ENCODE data around the gene HMOX2.

Gene HMOX2

GRCh38 chr16:4475880-4476788 lies at the start of gene HMOX2:
Gene HMOX2, plus strand, starts transcription at chr16:4476398. Its CDS starts 29,127 bp downstream, at chr16:4505525.
- peak; percentile 98 to 99 for DNase-seq

- no peak for DNase-seq
Observed at GRCh38 chr16:4426722-4427372, 49.4 kb upstream of the HMOX2 start.

DNA sequence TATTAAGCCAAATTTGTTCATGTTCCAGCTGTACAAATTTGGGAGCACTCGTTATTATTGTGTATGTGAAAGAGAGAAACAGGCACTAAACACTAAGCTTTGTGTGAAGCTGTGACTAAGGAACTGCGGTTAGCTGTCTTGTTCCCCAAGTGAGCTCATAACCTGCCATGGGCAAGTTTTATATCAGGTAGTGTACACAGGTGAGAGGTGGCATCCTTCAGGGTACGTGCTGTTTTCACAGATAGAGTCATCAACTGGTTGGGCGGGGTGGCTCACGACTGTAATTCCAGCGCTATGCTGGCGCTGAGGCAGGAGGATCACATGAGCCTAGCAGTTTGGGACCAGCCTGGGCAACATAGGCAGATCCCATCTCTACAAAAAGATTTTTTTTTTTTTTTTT lies 47.7 kb upstream of the HMOX2 start:
- no peak for DNase-seq

GRCh38 chr16:4431023-4431422 lies 45.2 kb upstream of the HMOX2 start:
- no peak for DNase-seq

GRCh38 chr16:4433228-4433627 lies 43.0 kb upstream of the HMOX2 start:
- no peak for DNase-seq

GRCh38 chr16:4433914-4434787 lies 42.0 kb upstream of the HMOX2 start:
- no peak for DNase-seq

DNA sequence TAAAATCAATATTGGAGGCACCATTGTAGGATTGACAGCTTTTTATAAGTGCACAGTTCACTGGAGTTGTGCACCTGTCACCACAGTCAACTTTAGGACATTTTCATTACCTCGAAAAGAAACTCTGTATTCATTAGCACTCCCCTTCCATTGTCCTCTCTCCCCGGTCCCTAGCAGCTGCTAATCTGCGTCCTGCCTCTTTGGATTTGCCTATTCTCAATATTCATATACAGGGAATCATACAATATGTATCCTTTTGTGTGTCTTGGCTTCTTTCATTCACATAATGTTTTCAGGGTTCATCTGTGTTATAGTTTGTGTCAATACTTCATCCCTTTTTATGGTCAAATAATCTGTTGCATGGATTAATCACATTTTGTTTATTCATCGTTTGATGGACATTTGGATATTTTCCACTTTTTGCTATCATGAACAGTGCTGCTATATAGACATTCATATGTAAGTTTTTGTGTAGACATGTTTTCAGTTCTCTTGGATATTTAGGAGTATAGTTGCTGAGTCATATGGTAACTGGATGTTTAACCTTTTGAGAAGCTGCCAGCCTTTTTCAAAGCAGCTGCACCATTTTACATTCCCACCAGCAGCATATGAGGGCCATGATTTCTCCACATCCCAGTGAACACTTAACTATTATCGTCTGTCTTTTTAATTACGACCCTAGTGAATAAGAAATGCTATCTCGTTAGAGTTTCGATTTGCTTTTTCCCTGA lies 40.7 kb upstream of the HMOX2 start:
- DNase-seq, result no peak

GRCh38 chr16:4437366-4437765 lies 38.8 kb upstream of the HMOX2 start:
- no peak for DNase-seq

DNA sequence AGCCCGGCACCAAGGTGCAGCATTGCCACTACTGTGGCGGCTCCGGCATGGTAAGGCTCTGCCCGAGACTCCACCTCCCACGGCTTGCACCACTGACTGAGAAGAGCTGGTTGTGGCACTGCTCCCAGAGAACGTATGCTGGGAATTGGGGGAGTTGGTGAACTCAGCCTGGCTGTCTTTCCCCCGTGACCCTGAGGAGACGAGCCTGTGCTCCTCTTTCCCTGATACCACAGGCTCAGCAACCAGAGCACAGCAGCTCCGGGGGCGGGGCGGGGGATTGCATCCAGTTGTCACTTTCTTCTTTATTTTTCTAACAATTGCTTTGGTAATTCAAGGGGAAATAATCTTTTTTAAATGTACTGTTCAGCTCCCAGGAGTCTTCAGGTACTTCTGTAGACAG lies 33.8 kb upstream of the HMOX2 start:
- DNase-seq, result no peak

DNA sequence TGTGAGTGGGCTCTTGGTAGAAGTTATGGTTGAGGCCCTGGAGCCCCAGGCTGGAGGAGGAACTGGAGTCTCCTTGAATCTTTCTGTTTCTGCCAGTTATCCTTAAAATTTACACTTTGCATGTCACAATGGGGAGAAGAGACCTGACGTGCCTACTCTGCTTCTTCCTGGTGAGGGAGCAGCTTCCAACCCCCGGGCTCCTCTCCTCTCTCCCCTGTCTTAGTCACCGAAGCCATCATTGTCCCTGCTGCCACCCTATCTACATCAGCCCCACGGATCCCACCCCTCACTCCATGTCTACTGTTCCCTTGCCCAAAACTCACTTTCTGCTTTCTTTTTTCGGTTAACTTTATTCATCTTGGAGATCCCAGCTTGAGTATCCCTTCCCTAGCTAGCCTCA lies 32.9 kb upstream of the HMOX2 start:
- DNase-seq, result no peak

GRCh38 chr16:4443986-4444385 lies 32.2 kb upstream of the HMOX2 start:
- DNase-seq, result no peak

GRCh38 chr16:4450430-4450829 lies 25.8 kb upstream of the HMOX2 start:
- no peak for DNase-seq

- DNase-seq, result no peak
Observed at GRCh38 chr16:4450931-4451519, 25.2 kb upstream of the HMOX2 start.

DNA sequence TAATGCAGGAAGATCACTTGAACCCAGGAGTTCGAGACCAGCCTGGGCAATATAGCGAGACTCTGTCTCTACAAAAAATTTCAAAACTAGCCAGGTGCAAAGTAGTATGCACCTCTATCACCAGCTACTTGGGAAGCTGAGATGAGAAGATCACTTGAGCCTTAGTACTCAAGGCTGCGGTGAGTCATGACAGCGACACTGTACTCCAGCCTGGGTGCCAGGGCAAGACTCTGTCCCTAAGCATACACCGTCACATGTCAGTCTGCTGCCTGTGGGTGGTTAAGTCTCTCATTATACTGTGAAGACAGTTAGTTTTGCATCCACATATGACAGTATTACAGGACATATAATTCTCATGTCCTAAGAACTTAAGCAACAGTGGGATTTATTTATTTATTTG lies 23.5 kb upstream of the HMOX2 start:
- DNase-seq, result no peak

DNA sequence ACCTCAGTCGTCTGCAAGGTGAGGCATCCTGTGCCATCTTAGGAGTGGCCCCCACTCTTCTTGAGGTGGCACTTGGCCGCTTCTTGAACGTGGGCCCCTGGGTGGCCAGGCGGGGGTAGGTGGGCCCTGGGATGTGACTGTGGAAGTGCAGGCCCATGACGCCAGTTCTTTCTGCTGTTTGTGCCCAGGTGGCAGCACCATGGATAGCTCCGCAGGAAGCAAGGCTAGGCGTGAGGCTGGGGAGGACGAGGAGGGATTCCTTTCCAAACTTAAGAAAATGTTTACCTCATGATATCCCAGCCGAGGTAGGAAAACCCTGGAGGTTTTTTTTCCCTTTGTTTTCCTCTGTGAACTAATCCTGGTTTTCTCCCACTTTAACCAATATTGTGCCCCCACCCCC lies 21.6 kb upstream of the HMOX2 start:
- no peak for DNase-seq

- no peak for DNase-seq
Observed at GRCh38 chr16:4455081-4455480, 21.1 kb upstream of the HMOX2 start.

DNA sequence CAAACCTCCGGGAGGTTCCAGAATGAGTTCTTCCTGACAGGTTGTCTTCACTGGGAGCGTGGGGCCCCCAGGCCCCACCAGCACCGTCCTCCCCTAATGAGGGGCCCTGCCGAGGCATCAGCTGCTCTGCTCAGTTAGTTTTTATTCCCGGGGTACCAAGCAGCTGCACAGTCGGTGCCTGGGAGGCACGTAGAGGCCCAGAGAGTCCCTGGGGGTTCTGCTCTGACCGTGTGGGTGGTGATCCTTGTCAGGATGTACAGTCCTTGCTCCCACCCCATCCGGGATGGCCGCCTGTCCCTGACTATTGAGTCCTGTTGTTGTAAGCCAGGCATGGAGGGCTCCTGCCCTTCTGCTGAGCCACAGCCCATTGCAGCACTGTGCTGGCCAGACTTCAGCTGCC lies 20.2 kb upstream of the HMOX2 start:
- no peak for DNase-seq

DNA sequence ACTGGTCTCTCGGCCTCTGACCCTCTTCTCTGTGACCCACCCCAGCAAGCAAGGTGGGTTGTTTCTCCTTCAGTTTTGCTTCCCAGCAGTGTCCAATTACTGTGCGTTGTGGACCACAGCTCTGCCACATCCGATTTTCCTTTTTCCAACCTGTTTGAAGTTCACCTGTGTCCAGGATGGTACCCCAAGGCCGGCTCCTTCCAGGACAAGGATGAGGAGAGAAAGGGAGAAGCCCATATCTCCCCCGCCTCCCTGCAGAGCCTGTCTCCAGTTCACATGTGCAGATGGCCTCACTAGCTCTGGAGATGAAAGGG lies 15.3 kb upstream of the HMOX2 start:
- DNase-seq, result no peak

DNA sequence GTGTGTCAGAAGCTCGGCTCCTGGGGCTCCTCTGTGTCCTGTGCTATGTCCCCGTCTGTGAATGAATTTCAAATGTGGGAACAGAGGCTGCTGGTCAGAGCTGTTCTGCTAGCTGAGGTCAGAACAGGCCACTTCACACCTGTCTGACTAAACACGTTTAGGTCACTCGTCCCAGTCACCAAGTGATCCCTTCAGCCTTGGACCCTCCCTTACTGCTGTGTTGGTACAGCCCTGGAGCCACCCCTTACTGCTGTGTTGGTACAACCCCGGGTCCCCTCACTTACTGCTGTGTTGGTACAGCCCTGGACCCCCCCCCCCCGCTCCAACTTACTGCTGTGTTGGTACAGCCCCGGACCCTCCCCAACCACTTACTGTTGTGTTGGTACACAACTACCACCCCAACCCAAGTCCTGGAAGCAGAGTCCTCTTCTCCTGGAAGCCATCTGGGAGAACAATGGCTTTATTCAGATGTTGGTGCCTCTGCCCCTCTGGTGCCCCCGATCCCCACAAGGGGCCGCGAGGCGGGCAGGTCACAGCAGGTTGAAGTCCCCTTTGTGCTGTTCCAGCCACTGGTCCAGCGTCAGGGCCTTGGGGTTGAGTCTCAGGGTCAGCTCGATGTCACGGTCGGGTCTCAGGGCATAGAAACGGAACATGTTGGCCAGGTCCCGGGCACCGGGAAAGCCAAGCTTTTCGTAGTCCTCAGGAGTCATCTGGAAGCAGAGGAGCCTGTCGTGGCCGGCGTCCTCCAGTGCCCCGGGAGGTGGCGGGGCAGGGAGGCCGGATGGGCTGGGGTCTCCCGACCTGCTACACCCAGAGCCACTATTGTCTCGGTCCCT lies 14.7 kb upstream of the HMOX2 start:
- peak in 1 of 2 experiments; percentile 29 for DNase-seq

GRCh38 chr16:4463522-4464163 lies 12.6 kb upstream of the HMOX2 start:
- DNase-seq, result no peak

Data from activated T-cell treated with anti-CD3 and anti-CD28 coated beads, Interleukin-2, amount 50 U/mL, for 48 hours (primary cell).